PFSK-1 (cell line): Measurements from ENCODE around the gene SLC35G2.

Experiments
- POLR2AphosphoS5 ChIP-seq: IDR thresholded peaks from 2 replicates; pipeline ENCODE4 v1.6.1; 2012; ENCODE audit warnings: low read depth, mild to moderate bottlenecking, control low read depth, low read length, moderate library complexity
- SIN3A ChIP-seq: IDR thresholded peaks from 2 replicates; pipeline ENCODE4 v1.6.1; 2012; ENCODE audit warnings: mild to moderate bottlenecking, low read length, moderate library complexity, borderline replicate concordance; ENCODE audit not compliant: insufficient read depth

DNA sequence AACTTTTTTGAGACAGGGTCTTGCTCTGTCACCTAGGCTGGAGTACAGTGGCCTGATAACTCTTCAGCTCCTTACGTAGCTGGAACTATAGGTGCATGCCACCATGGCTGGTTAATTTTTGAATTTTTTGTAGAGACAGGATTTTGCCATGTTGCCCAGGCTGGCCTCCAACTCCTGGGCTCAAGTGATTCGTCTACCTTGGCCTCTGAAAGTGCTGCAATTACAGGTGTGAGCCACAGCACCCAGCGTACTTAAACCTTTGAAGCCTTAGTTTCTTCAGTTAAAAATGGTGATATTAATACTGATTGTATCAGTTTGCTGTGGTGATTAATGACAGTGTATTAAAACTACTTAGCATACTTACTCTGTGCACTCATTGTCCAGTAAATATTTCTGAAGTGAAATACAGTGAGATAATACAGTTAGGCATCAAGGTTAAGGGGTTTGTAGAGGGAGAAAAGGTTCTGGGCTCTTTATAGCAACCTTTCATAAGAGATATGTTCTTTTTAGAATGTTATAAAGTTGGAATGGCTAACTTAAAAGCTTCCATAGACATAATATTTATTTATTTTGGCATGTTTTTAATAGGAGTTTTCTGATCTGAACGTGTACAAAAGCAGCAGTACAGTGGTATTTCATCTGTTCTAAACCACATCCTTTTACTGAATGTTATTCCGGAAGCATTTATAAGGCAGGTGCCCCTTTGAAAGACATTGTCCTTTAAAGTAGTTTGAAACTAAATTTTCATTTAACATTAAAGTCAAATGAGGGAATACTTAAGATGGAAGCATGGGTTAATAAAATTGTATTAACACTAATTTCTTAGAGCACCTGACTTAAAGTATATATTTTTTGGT, 66.7 kb downstream of the SLC35G2 start:
- TF ChIP-seq POLR2AphosphoS5 (no peak), SIN3A (no peak)
